HCT116 (cell line): Measurements from ENCODE around the gene LMBRD1. TPM values are rescaled to one million over a fixed set of nuclear protein-coding genes. Genes with fewer than 3 reads are reported as not detected.

Experiments
- ATAC-seq: fragments of 200-7000 bp; cut with Tn5 transposase; 2 replicates; pipeline ENCODE4 v1.9.1; 2020; ENCODE audit warnings: mild to moderate bottlenecking, moderate library complexity
- BruUV-seq: library from RNA; stranded (reverse); fragments of 400-500 nt; replicated peaks from 2 replicates; lab custom pipeline; 2021; lab: Mats Ljungman, UMichigan
- CTCF ChIA-PET: fragments of 300-600 bp; sonication (Branson Sonifier 250); formaldehyde crosslinking; loops from one replicate; lab custom pipeline; 2021; ENCODE audit warnings: antibody characterized with exemption; lab: Charles Lee
- POLR2A ChIA-PET: fragments of 300-600, 350-600 bp; sonication (Branson Sonifier 250); formaldehyde crosslinking; loops from one replicate; lab custom pipeline; 2021; ENCODE audit warnings: antibody characterized with exemption; lab: Charles Lee
- RAD21 ChIA-PET, 2 experiments: fragments of 300-600 bp; sonication (Branson Sonifier 250); formaldehyde crosslinking; loops; one replicate each; lab custom pipeline; 2023; ENCODE audit warnings: low total read pairs in 2 of 2; ENCODE audit not compliant: uncharacterized antibody in 2 of 2, unreplicated experiment in 2 of 2, low non-redundant PET in 1 of 2; lab: Charles Lee
- DNase-seq: peaks from one replicate; pipeline ENCODE4 v3.0.0-alpha.2; 2010; ENCODE audit warnings: low read depth, low spot score
- H2AFZ ChIP-seq: fragments of 200-600 bp; shearing (Covaris generic), sonication (generic); 2 replicates; pipeline ENCODE4 v1.6.1; 2017; ENCODE audit warnings: low read depth, mixed run types, mixed read lengths, antibody characterized with exemption, low read length; ENCODE audit not compliant: poor library complexity, severe bottlenecking
- H3K27ac ChIP-seq: 2 replicates; pipeline ENCODE4 v1.5.1; 2012; ENCODE audit warnings: low read depth, low read length
- H3K27me3 ChIP-seq: fragments of 200-600 bp; sonication (generic); 2 replicates; pipeline ENCODE4 v1.6.1; 2016; ENCODE audit warnings: mixed run types, low read length, mixed read lengths; ENCODE audit not compliant: insufficient read depth
- H3K36me3 ChIP-seq, 2 experiments: fragments of 200-500 bp in 1 of 2; fragments of 200-600 bp in 1 of 2; sonication (Bioruptor generic) in 1 of 2; sonication (generic) in 1 of 2; 2 replicates each; pipeline versions ENCODE4 v1.5.1 to v1.6.1; 2014 to 2016; ENCODE audit warnings: low read length in 2 of 2, inconsistent platforms in 1 of 2, mixed read lengths in 1 of 2, mixed run types in 1 of 2; ENCODE audit not compliant: insufficient read depth in 2 of 2, control insufficient read depth in 1 of 2
- H3K4me1 ChIP-seq, 2 experiments: fragments of 200-600 bp in 1 of 2; sonication (generic) in 1 of 2; 2 replicates each; pipeline versions ENCODE4 v1.5.1 to v1.6.1; 2012 to 2017; ENCODE audit warnings: low read length in 2 of 2, inconsistent platforms in 1 of 2, mild to moderate bottlenecking in 1 of 2, mixed read lengths in 1 of 2, mixed run types in 1 of 2, moderate library complexity in 1 of 2; ENCODE audit not compliant: insufficient read depth in 2 of 2, control insufficient read depth in 1 of 2
- H3K4me2 ChIP-seq: fragments of 200-600 bp; sonication (generic); 2 replicates; pipeline ENCODE4 v1.6.1; 2017; ENCODE audit warnings: mixed run types, low read length, mixed read lengths
- H3K4me3 ChIP-seq, 2 experiments: fragments of 200-600 bp in 1 of 2; sonication (generic) in 1 of 2; replicated peaks in 1 of 2; 2 replicates each; pipeline ENCODE4 v1.5.1; 2011 to 2016; ENCODE audit warnings: low read length in 2 of 2, control low read depth in 1 of 2, low read depth in 1 of 2, mild to moderate bottlenecking in 1 of 2, mixed read lengths in 1 of 2, mixed run types in 1 of 2
- H3K79me2 ChIP-seq: fragments of 200-600 bp; sonication (generic); 2 replicates; pipeline ENCODE4 v1.6.1; 2017; ENCODE audit warnings: mild to moderate bottlenecking, mixed run types, low read length, moderate library complexity, mixed read lengths; ENCODE audit not compliant: insufficient read depth
- H3K9ac ChIP-seq: fragments of 200-600 bp; sonication (generic); 2 replicates; pipeline ENCODE4 v1.6.1; 2016; ENCODE audit warnings: low read length, mixed read lengths
- H3K9me2 ChIP-seq: fragments of 200-600 bp; sonication (generic), shearing (Covaris generic); 2 replicates; pipeline ENCODE4 v1.6.1; 2017; ENCODE audit warnings: mixed run types, mild to moderate bottlenecking, moderate library complexity; ENCODE audit not compliant: insufficient read depth
- H3K9me3 ChIP-seq, 2 experiments: fragments of 200-500 bp in 1 of 2; fragments of 200-600 bp in 1 of 2; sonication (Bioruptor generic) in 1 of 2; sonication (generic) in 1 of 2; 2 replicates each; pipeline ENCODE4 v1.6.1; 2014 to 2017; ENCODE audit warnings: low read length in 2 of 2, mixed read lengths in 2 of 2, inconsistent platforms in 1 of 2, low read depth in 1 of 2, mild to moderate bottlenecking in 1 of 2, mixed run types in 1 of 2, moderate library complexity in 1 of 2; ENCODE audit not compliant: control insufficient read depth in 1 of 2, insufficient read depth in 1 of 2
- H4K20me1 ChIP-seq: fragments of 200-600 bp; sonication (generic), shearing (Covaris generic); 2 replicates; pipeline ENCODE4 v1.6.1; 2017; ENCODE audit warnings: mixed run types, mild to moderate bottlenecking, moderate library complexity; ENCODE audit not compliant: insufficient read depth
- CBX3 ChIP-seq: IDR thresholded peaks from 2 replicates; pipeline ENCODE4 v1.6.1; 2012; ENCODE audit warnings: low read depth
- CEBPB ChIP-seq: IDR thresholded peaks from 2 replicates; pipeline ENCODE4 v1.6.1; 2012; ENCODE audit warnings: low read depth
- EGR1 ChIP-seq: IDR thresholded peaks from 2 replicates; pipeline ENCODE4 v1.6.1; 2012; ENCODE audit warnings: low read depth
- ELF1 ChIP-seq: IDR thresholded peaks from 2 replicates; pipeline ENCODE4 v1.6.1; 2012; ENCODE audit warnings: low read depth, borderline replicate concordance
- EZH2 ChIP-seq: fragments of 200-600 bp; sonication (generic); IDR thresholded peaks from 2 replicates; pipeline ENCODE4 v1.6.1; 2017; ENCODE audit warnings: antibody characterized with exemption, mixed run types
- EZH2phosphoT487 ChIP-seq: fragments of 200-600 bp; IDR thresholded peaks from 2 replicates; pipeline ENCODE4 v1.6.1; 2018; ENCODE audit warnings: antibody characterized with exemption, borderline replicate concordance
- JUND ChIP-seq: IDR thresholded peaks from 2 replicates; pipeline ENCODE4 v1.6.1; 2012
- MAX ChIP-seq: IDR thresholded peaks from 2 replicates; pipeline ENCODE4 v1.6.1; 2012
- SIN3A ChIP-seq: IDR thresholded peaks from 2 replicates; pipeline ENCODE4 v1.6.1; 2012; ENCODE audit warnings: low read depth
- SP1 ChIP-seq: IDR thresholded peaks from 2 replicates; pipeline ENCODE4 v1.6.1; 2012; ENCODE audit warnings: low read depth
- SRF ChIP-seq: IDR thresholded peaks from 2 replicates; pipeline ENCODE4 v1.6.1; 2012; ENCODE audit warnings: low read depth
- TCF7L2 ChIP-seq: IDR thresholded peaks from 2 replicates; pipeline ENCODE4 v1.7.0; 2011; ENCODE audit warnings: borderline replicate concordance, inconsistent platforms; ENCODE audit not compliant: insufficient read depth, insufficient read length; ENCODE audit errors: extremely low read depth
- YY1 ChIP-seq: IDR thresholded peaks from 2 replicates; pipeline ENCODE4 v1.6.1; 2011; ENCODE audit warnings: low read length, low read depth, moderate library complexity, mild to moderate bottlenecking; ENCODE audit not compliant: insufficient replicate concordance; ENCODE audit errors: extremely low read depth
- ZBTB33 ChIP-seq: IDR thresholded peaks from 2 replicates; pipeline ENCODE4 v1.6.1; 2011; ENCODE audit warnings: mild to moderate bottlenecking, low read length, moderate library complexity; ENCODE audit not compliant: insufficient replicate concordance; ENCODE audit errors: extremely low read depth
- ZFX ChIP-seq: fragments of 450-650 bp; IDR thresholded peaks from 2 replicates; pipeline ENCODE4 v1.6.1; 2017
- ZNF274 ChIP-seq: fragments of 200-500 bp; sonication (Bioruptor generic); IDR thresholded peaks from 2 replicates; pipeline ENCODE4 v1.6.1; 2014; ENCODE audit warnings: mild to moderate bottlenecking, low read depth, low read length, inconsistent platforms
- intact Hi-C: fragments of 100-400 bp; cut with micrococcal nuclease; formaldehyde crosslinking; loops from 2 replicates; pipeline ENCODE4 v1.10.0; 2022
- total RNA-seq: library from RNA; stranded (reverse); gene quantifications from one replicate; pipeline ENCODE4 v1.2.1, GENCODE V29; 2021; ENCODE audit not compliant: unreplicated experiment
- TF ChIP-seq, protein P1 (sequence below), 3 experiments: fragments of 200-600 bp in 1 of 3; sonication (generic) in 1 of 3; IDR thresholded peaks in 2 of 3; conservative IDR thresholded peaks in 1 of 3; 2 replicates each; pipeline ENCODE4 v1.5.1; 2012 to 2017; ENCODE audit warnings: low read depth in 2 of 3, low read length in 2 of 3, antibody characterized with exemption in 1 of 3, borderline replicate concordance in 1 of 3, control low read depth in 1 of 3, mild to moderate bottlenecking in 1 of 3, mixed read lengths in 1 of 3, mixed run types in 1 of 3, moderate library complexity in 1 of 3; ENCODE audit not compliant: insufficient read depth in 1 of 3

LMBRD1 gene
- total RNA-seq, 1 experiment from 2014 or later, result 11.9 TPM

- BruUV-seq, result no TSS peak
- Histone ChIP-seq H3K9me3 (no peaks in the 10 kb centered on the region), H3K27me3 (no peaks in the 10 kb centered on the region), H3K4me1 (no peaks in the 10 kb centered on the region), H3K9ac (no peak overlapping the region), H3K27ac (no peak overlapping the region), H3K4me3 (no peak overlapping the region), H3K36me3 (no peaks in the 10 kb centered on the region), H3K9me2 (no peaks in the 10 kb centered on the region), H3K4me2 (no peak overlapping the region), H4K20me1 (no peaks in the 10 kb centered on the region; the same call in 1 of the 2 replicates)
- intact Hi-C loops, result no loop called here
- ATAC-seq, result no peak
- POLR2A ChIA-PET, result no interaction called here
- TF ChIP-seq JUND (no peak), MAX (no peak), EGR1 (no peak), CBX3 (no peak), ZFX (no peak), TCF7L2 (no peak), EZH2 (no peak), SIN3A (no peak), ZBTB33 (no peak), ZNF274 (no peak), ELF1 (no peak), SP1 (no peak), YY1 (no peak), CEBPB (no peak), EZH2phosphoT487 (no peak), SRF (no peak)
- TF ChIP-seq, protein P1, sequence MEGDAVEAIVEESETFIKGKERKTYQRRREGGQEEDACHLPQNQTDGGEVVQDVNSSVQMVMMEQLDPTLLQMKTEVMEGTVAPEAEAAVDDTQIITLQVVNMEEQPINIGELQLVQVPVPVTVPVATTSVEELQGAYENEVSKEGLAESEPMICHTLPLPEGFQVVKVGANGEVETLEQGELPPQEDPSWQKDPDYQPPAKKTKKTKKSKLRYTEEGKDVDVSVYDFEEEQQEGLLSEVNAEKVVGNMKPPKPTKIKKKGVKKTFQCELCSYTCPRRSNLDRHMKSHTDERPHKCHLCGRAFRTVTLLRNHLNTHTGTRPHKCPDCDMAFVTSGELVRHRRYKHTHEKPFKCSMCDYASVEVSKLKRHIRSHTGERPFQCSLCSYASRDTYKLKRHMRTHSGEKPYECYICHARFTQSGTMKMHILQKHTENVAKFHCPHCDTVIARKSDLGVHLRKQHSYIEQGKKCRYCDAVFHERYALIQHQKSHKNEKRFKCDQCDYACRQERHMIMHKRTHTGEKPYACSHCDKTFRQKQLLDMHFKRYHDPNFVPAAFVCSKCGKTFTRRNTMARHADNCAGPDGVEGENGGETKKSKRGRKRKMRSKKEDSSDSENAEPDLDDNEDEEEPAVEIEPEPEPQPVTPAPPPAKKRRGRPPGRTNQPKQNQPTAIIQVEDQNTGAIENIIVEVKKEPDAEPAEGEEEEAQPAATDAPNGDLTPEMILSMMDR (IDR thresholded peaks at IDR 0.05 in 2 of 3, conservative IDR thresholded peaks at IDR 0.05 in 1 of 3; ENCODE audit: borderline replicate concordance in 1 of 3, insufficient read depth in 1 of 3, low read depth in 2 of 3, low read length in 2 of 3), result no peak
- TF ChIP-seq, all 23 proteins: peak for 0
- ChIA-PET CTCF (no interaction called here), RAD21 (no interaction called here)
- Histone ChIP-seq H3K79me2 (no peaks in the 10 kb centered on the region), H2AFZ (no peak overlapping the region)
- no peak for DNase-seq
These were observed 23.2 kb upstream of the LMBRD1 start for GRCh38 chr6:69820018-69820417.
